Activated naive CD8-positive, alpha-beta T cell treated with anti-CD3 and anti-CD28 coated beads, Interleukin-2, amount 10 ng/mL, durations not matched to agents 7 days and 5 days (primary cell): ENCODE results near the gene MYO1H. TPM values are rescaled to one million over a fixed set of nuclear protein-coding genes. Genes with fewer than 3 reads are reported as not detected.
"Not testable (repeated sequence)": the region's sequence is repeated elsewhere in the genome, so short reads cannot be mapped to it uniquely, and the experiment has no call there.

Source experiments
- ATAC-seq: fragments of 150-1000 bp; cut with Tn5 transposase; one replicate; pipeline ENCODE4 v1.10.0; 2021; ENCODE audit warnings: low read depth, moderate library complexity
- POLR2A ChIA-PET: fragments of 350-600 bp; sonication (Branson Sonifier 250); formaldehyde crosslinking; loops from one replicate; lab custom pipeline; 2021; ENCODE audit warnings: antibody characterized with exemption; lab: Charles Lee
- DNase-seq: peaks from one replicate; pipeline ENCODE4 v3.0.0; 2021
- H3K27ac Mint-ChIP-seq: one replicate; pipeline ENCODE4 v1.8.0; 2022; ENCODE audit warnings: mild to moderate bottlenecking, mixed read lengths
- H3K27me3 Mint-ChIP-seq: one replicate; pipeline ENCODE4 v1.8.0; 2022; ENCODE audit warnings: mild to moderate bottlenecking, moderate library complexity, mixed read lengths
- H3K36me3 Mint-ChIP-seq: one replicate; pipeline ENCODE4 v1.8.0; 2021; ENCODE audit warnings: mild to moderate bottlenecking, mixed read lengths
- H3K4me1 Mint-ChIP-seq: one replicate; pipeline ENCODE4 v1.8.0; 2021; ENCODE audit warnings: mixed read lengths
- H3K4me3 Mint-ChIP-seq: one replicate; pipeline ENCODE4 v1.8.0; 2022; ENCODE audit warnings: mild to moderate bottlenecking, moderate library complexity, mixed read lengths
- H3K9me3 Mint-ChIP-seq: one replicate; pipeline ENCODE4 v1.8.0; 2021; ENCODE audit warnings: mixed read lengths
- total RNA-seq, 2 experiments: library from RNA; stranded (reverse); gene quantifications; one replicate each; pipeline ENCODE4 v1.2.3, GENCODE V29; 2021

Gene MYO1H
- total RNA-seq, 2 experiments from 2014 or later, result not detected

GRCh38 chr12:109393437-109394345, 46.0 kb downstream of the MYO1H start:
- DNase-seq, result no peak
- H3K4me1 Mint-ChIP-seq, result no peaks in the 10 kb centered on the region
- H3K27ac Mint-ChIP-seq, result no peak overlapping the region
- no peak overlapping the region for H3K4me3 Mint-ChIP-seq
- ATAC-seq, result peak; percentile 52
- H3K27me3 Mint-ChIP-seq, result peaks cover 13% of the 10 kb centered on the region
- H3K9me3 Mint-ChIP-seq, result no peaks in the 10 kb centered on the region
- POLR2A ChIA-PET, result no interaction called here
- no peaks in the 10 kb centered on the region for H3K36me3 Mint-ChIP-seq

DNA sequence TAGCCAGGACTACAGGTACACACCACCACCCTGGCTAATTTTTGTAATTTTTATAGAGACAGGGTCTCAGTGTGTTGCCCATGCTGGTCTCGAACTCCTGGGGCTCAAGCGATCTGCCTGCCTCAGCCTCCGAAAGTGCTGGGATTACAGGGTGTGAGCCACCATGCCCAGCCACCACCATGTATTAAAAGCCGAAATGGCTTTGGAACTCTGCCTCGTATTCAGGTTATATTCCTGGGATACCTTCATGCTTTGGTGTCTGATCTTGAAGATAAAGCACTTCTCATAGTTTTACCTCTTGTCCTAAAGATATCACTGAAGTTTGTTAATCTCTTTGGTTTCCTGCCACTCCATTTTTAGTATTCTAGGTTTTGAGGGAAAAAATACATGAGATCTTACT, 47.2 kb downstream of the MYO1H start:
- ATAC-seq (no peak), DNase-seq (no peak)
- H3K27me3 Mint-ChIP-seq, result peaks cover 9% of the 10 kb centered on the region
- H3K4me3 Mint-ChIP-seq, result no peak overlapping the region
- H3K27ac Mint-ChIP-seq, result no peak overlapping the region
- no peaks in the 10 kb centered on the region for H3K4me1 Mint-ChIP-seq
- H3K9me3 Mint-ChIP-seq, result no peaks in the 10 kb centered on the region
- POLR2A ChIA-PET, result no interaction called here
- H3K36me3 Mint-ChIP-seq, result no peaks in the 10 kb centered on the region

DNA sequence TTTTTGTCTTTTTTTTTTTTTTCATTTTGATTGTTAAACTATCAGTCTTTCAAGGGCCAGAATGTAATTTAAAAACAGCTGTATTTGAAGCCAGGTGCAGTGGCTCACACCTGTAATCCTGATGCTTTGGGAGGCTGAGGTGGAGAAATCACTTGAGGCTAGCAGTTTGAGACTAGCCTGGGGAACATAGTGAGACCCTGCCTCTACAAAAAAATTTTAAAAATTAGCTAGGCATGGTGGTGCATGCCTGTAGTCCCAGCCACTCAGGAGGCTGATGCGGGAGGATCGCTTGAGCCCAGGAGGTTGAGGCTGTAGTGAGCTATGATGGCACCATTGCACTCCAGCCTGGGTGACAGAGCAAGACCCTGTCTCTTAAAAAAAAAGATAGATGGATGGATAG, 57.1 kb downstream of the MYO1H start:
- H3K27me3 Mint-ChIP-seq, result peaks cover 32% of the 10 kb centered on the region
- POLR2A ChIA-PET, result not testable (repeated sequence)

GRCh38 chr12:109406147-109406546, 58.4 kb downstream of the MYO1H start:
- H3K36me3 Mint-ChIP-seq, POLR2A ChIA-PET, H3K4me3 Mint-ChIP-seq, H3K9me3 Mint-ChIP-seq, H3K27ac Mint-ChIP-seq, ATAC-seq, DNase-seq, H3K4me1 Mint-ChIP-seq: not testable (repeated sequence)
- H3K27me3 Mint-ChIP-seq, result peaks cover 36% of the 10 kb centered on the region

More for the DNA sequence above, 57.1 kb downstream of the MYO1H start:
- not testable (repeated sequence) for H3K4me1 Mint-ChIP-seq, DNase-seq, H3K4me3 Mint-ChIP-seq, H3K9me3 Mint-ChIP-seq, ATAC-seq, H3K36me3 Mint-ChIP-seq, H3K27ac Mint-ChIP-seq

DNA sequence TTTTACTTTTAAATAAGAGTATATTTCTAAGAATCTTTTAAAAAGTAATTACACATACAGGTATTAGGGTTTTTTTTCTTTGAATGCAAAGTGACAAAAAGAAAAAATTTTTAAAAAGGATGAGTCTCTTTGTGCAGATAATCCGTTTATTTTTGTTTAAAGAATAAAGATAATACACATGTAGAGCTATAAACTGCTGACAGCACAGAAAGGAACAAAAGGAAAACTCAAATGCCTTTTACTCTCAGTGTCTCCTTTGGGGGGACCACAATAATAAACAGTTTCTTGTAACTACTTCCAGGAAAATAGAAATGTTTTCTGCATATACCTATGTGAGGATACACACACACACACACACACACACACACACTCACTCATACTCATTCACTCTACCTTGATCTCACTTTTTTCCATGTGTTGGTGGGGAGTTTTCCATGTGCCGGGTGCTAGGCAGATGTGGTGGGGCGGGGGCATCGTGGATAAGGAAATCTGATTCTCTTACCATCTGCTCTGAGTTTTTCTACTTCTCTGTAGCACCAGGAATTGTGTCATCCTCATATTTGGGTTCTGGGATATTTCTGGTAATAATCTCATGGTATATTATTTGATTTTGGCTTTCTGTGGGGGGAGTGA, 71.3 kb downstream of the MYO1H start:
- H3K4me3 Mint-ChIP-seq, result no peak overlapping the region
- POLR2A ChIA-PET, result no interaction called here
- no peaks in the 10 kb centered on the region for H3K36me3 Mint-ChIP-seq
- DNase-seq (no peak), ATAC-seq (no peak)
- H3K9me3 Mint-ChIP-seq, result peaks cover 4% of the 10 kb centered on the region
- H3K4me1 Mint-ChIP-seq, result no peaks in the 10 kb centered on the region
- H3K27ac Mint-ChIP-seq, result no peak overlapping the region
- peaks cover 10% of the 10 kb centered on the region for H3K27me3 Mint-ChIP-seq

DNA sequence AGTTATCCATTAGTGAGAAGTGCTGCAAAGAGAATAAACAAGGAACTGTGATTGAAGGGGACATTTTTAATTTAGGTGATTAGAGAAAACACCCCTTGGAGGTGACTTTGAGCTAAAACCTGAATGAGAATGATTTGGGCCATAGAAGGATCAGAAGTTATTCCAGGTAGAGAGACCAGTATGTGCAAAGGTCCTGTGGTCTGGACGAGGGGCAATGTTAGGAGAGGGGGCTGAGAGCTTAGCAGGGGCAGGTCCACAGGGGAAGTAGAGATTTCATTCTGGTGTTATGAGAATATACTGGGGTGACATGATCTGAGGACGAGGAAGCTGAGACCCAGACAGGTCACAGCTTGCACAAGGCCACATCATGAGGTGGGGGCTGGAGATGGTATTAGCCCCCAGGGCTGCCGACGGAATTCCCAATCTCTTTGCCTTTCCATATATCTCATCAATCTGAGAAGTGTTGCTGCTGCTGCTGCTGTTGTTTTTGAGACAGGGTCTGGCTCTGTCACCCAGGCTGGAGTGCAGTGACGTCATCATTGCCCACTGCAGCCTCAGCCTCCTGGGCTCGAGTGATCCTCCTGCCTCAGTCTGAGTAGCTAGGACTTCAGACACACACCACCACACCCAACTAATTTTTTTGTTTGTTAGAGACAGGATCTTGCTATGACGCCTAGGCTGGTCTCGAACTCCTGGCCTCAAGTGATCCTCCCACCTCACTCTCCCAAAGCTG, 73.8 kb downstream of the MYO1H start:
- POLR2A ChIA-PET, result no interaction called here
- Mint-ChIP-seq H3K27ac (no peak overlapping the region), H3K9me3 (peaks cover 4% of the 10 kb centered on the region), H3K27me3 (peaks cover 12% of the 10 kb centered on the region), H3K4me3 (no peak overlapping the region), H3K4me1 (no peaks in the 10 kb centered on the region), H3K36me3 (no peaks in the 10 kb centered on the region)
- DNase-seq (no peak), ATAC-seq (no peak)

- ATAC-seq, result no peak
- H3K4me3 Mint-ChIP-seq, result no peak overlapping the region
- no peak overlapping the region for H3K27ac Mint-ChIP-seq
- no peak for DNase-seq
- no peaks in the 10 kb centered on the region for H3K4me1 Mint-ChIP-seq
- POLR2A ChIA-PET, result interaction anchor here (0.5 kb wide), 1 partner anchor 265 kb away, joined by 3 read pairs; no protein-coding TSS in a partner anchor
- H3K27me3 Mint-ChIP-seq, result peaks cover 12% of the 10 kb centered on the region
- no peaks in the 10 kb centered on the region for H3K36me3 Mint-ChIP-seq
- H3K9me3 Mint-ChIP-seq, result peaks cover 4% of the 10 kb centered on the region
Observed at GRCh38 chr12:109422251-109422650, 74.6 kb downstream of the MYO1H start.

DNA sequence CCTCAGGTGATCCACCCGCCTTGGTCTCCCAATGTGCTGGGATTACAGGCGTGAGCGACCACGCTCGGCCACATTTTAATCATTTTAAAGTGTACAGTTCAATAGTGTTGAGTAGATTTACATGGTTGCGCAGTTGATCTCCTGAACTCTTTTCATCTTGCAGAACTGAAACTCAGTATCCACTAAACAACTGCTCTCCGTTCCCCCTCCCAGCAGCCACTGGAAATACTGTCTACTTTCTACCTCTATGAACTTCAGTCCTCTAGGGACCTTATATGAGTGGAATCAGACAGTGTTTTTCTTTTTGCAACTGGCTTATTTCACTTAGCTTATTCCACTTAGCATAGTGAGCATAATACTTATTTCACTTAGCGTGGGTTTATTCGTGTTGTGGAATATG, 75.7 kb downstream of the MYO1H start:
- no peak overlapping the region for H3K27ac Mint-ChIP-seq
- no peak overlapping the region for H3K4me3 Mint-ChIP-seq
- H3K4me1 Mint-ChIP-seq, result no peaks in the 10 kb centered on the region
- DNase-seq, result no peak
- no peaks in the 10 kb centered on the region for H3K36me3 Mint-ChIP-seq
- peaks cover 4% of the 10 kb centered on the region for H3K9me3 Mint-ChIP-seq
- no peak for ATAC-seq
- POLR2A ChIA-PET, result no interaction called here
- H3K27me3 Mint-ChIP-seq, result peaks cover 11% of the 10 kb centered on the region

- Mint-ChIP-seq H3K9me3 (no peaks in the 10 kb centered on the region), H3K4me3 (no peak overlapping the region), H3K36me3 (no peaks in the 10 kb centered on the region), H3K27ac (no peak overlapping the region), H3K27me3 (peaks cover 2% of the 10 kb centered on the region), H3K4me1 (peaks cover 6% of the 10 kb centered on the region)
- POLR2A ChIA-PET, result interaction anchor here (0.6 kb wide), 1 partner anchor 49 kb away, joined by 3 read pairs; the partner anchor contains the start of genes KCTD10 and UBE3B
- peak; percentile 86 for ATAC-seq
- DNase-seq, result peak; percentile 82
Observed at GRCh38 chr12:109428037-109428629, 80.4 kb downstream of the MYO1H start.

- H3K4me1 Mint-ChIP-seq, result peaks cover 10% of the 10 kb centered on the region
- POLR2A ChIA-PET, DNase-seq, H3K27ac Mint-ChIP-seq, H3K27me3 Mint-ChIP-seq, H3K36me3 Mint-ChIP-seq, H3K4me3 Mint-ChIP-seq, H3K9me3 Mint-ChIP-seq, ATAC-seq: not testable (repeated sequence)
Observed at GRCh38 chr12:109428804-109429203, 81.1 kb downstream of the MYO1H start.

DNA sequence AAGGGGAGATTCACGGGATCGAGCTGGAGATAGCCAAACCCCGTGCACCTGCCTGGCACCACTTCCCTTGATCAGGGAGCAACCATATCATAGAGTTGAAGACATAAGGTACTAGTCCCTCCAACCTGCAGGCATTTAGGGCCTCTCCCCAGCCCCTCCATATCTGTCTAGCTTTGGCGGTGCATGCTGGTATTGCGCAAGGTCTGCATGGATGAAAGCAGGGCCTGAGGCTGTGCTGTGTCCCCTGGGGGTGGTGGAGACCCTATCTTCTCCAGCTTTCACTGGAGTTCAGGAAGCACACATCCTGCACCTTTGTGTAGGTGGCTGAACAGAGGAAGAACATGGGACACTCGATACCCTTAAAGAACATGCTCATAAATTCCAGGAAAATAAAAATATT, 82.5 kb downstream of the MYO1H start:
- Mint-ChIP-seq H3K27me3 (peaks cover 2% of the 10 kb centered on the region), H3K27ac (no peak overlapping the region), H3K4me1 (peaks cover 10% of the 10 kb centered on the region), H3K36me3 (no peaks in the 10 kb centered on the region), H3K9me3 (no peaks in the 10 kb centered on the region), H3K4me3 (no peak overlapping the region)
- POLR2A ChIA-PET, result no interaction called here
- ATAC-seq (no peak), DNase-seq (no peak)

GRCh38 chr12:109432431-109432830, 84.7 kb downstream of the MYO1H start:
- H3K4me3 Mint-ChIP-seq, result no peak overlapping the region
- no peaks in the 10 kb centered on the region for H3K27me3 Mint-ChIP-seq
- peak overlapping the region; percentile 86 for H3K27ac Mint-ChIP-seq
- DNase-seq, result no peak
- H3K36me3 Mint-ChIP-seq, result no peaks in the 10 kb centered on the region
- no peak for ATAC-seq
- no peaks in the 10 kb centered on the region for H3K9me3 Mint-ChIP-seq
- POLR2A ChIA-PET, result interaction anchor here (1.0 kb wide), 2 partner anchors 31 to 45 kb away, joined by 3 to 4 read pairs; partner anchors contain the start of genes KCTD10 and UBE3B
- peaks cover 10% of the 10 kb centered on the region for H3K4me1 Mint-ChIP-seq

- Mint-ChIP-seq H3K27ac (peak overlapping the region; percentile 86), H3K36me3 (no peaks in the 10 kb centered on the region), H3K4me3 (peak overlapping the region; percentile 61), H3K4me1 (peaks cover 10% of the 10 kb centered on the region), H3K9me3 (no peaks in the 10 kb centered on the region), H3K27me3 (no peaks in the 10 kb centered on the region)
- peak; percentile 88 for DNase-seq
- POLR2A ChIA-PET, result interaction anchor here (1.0 kb wide), 2 partner anchors 31 to 44 kb away, joined by 3 to 4 read pairs; partner anchors contain the start of genes KCTD10 and UBE3B
- ATAC-seq, result peak; percentile 72
Observed at GRCh38 chr12:109432842-109433304, 85.2 kb downstream of the MYO1H start.
